B cell (primary cell): Measurements from ENCODE around the gene PDZRN3. TPM values are rescaled to one million over a fixed set of nuclear protein-coding genes. Genes with fewer than 3 reads are reported as not detected.

Experiments
- polyA plus RNA-seq: library from polyadenylated mRNA; depleted of rRNA; stranded (reverse); fragments of >200 nt; gene quantifications from 2 replicates; pipeline ENCODE4 v1.2.3, GENCODE V29; 2012
- small RNA-seq: library from RNA; depleted of rRNA; stranded (forward); fragments of <200 nt; gene quantifications from one replicate; pipeline ENCODE3, GENCODE V24; 2012; ENCODE audit warnings: low replicate concordance, low read depth; ENCODE audit not compliant: insufficient read length
- total RNA-seq, 2 donors: library from RNA; stranded (reverse); fragments of 120-200 nt in 1 of 2; gene quantifications; 1 replicate in 1 of 2; 2 replicates in 1 of 2; pipeline versions ENCODE4 v1.2.3 to v1.2.4, GENCODE V29; 2013 to 2022

PDZRN3 gene
- total and polyA plus RNA-seq, 2 donors (not counting 1 experiment from before 2014, with no cell fraction given) = not detected

Small RNAs within 50 kb of the gene (small RNA-seq; reads per million reads assigned to genes)
- gene RNU7-119P = not detected
